ENCODE results near the gene FAM13A. TPM values are rescaled to one million over a fixed set of nuclear protein-coding genes. Genes with fewer than 3 reads are reported as not detected.

The FAM13A gene
- total RNA-seq, 1 donor from 2014 or later: 4.5 TPM

GRCh38 chr4:88814043-88814617 lies 242.9 kb downstream of the FAM13A start:
- no peak overlapping the region for H3K27ac Mint-ChIP-seq
- intact Hi-C loops (cut with micrococcal nuclease): no loop called here
- no peaks in the 10 kb centered on the region for H3K36me3 Mint-ChIP-seq (ENCODE audit: low read depth)
- no peaks in the 10 kb centered on the region for H3K9me3 Mint-ChIP-seq
- H3K27me3 Mint-ChIP-seq (ENCODE audit: low read depth): peaks cover 33% of the 10 kb centered on the region
- peaks cover 9% of the 10 kb centered on the region for H3K4me1 Mint-ChIP-seq (ENCODE audit: low read depth)
- DNase-seq (ENCODE audit: low spot score): no peak
- H3K4me3 Mint-ChIP-seq (ENCODE audit: low read depth): no peak overlapping the region

- Mint-ChIP-seq H3K27me3 (ENCODE audit: low read depth) (peaks cover 37% of the 10 kb centered on the region), H3K9me3 (no peaks in the 10 kb centered on the region), H3K27ac (no peak overlapping the region), H3K4me3 (ENCODE audit: low read depth) (no peak overlapping the region), H3K4me1 (ENCODE audit: low read depth) (no peaks in the 10 kb centered on the region), H3K36me3 (ENCODE audit: low read depth) (no peaks in the 10 kb centered on the region)
- intact Hi-C loops (cut with micrococcal nuclease): no loop called here
- no peak for DNase-seq (ENCODE audit: low spot score)
Observed at GRCh38 chr4:88813013-88813412, 244.0 kb downstream of the FAM13A start.

GRCh38 chr4:88812420-88812819 lies 244.6 kb downstream of the FAM13A start:
- Mint-ChIP-seq H3K4me1 (ENCODE audit: low read depth) (no peaks in the 10 kb centered on the region), H3K27ac (no peak overlapping the region), H3K4me3 (ENCODE audit: low read depth) (no peak overlapping the region), H3K9me3 (no peaks in the 10 kb centered on the region), H3K27me3 (ENCODE audit: low read depth) (peaks cover 38% of the 10 kb centered on the region), H3K36me3 (ENCODE audit: low read depth) (no peaks in the 10 kb centered on the region)
- DNase-seq (ENCODE audit: low spot score): no peak
- intact Hi-C loops (cut with micrococcal nuclease): no loop called here

GRCh38 chr4:88811904-88812303 lies 245.1 kb downstream of the FAM13A start:
- no peaks in the 10 kb centered on the region for H3K36me3 Mint-ChIP-seq (ENCODE audit: low read depth)
- H3K4me3 Mint-ChIP-seq (ENCODE audit: low read depth): no peak overlapping the region
- H3K27me3 Mint-ChIP-seq (ENCODE audit: low read depth): peaks cover 43% of the 10 kb centered on the region
- DNase-seq (ENCODE audit: low spot score): no peak
- intact Hi-C loops (cut with micrococcal nuclease): no loop called here
- no peaks in the 10 kb centered on the region for H3K4me1 Mint-ChIP-seq (ENCODE audit: low read depth)
- no peak overlapping the region for H3K27ac Mint-ChIP-seq
- no peaks in the 10 kb centered on the region for H3K9me3 Mint-ChIP-seq

GRCh38 chr4:88810325-88810724 lies 246.7 kb downstream of the FAM13A start:
- Mint-ChIP-seq H3K4me3 (ENCODE audit: low read depth) (no peak overlapping the region), H3K9me3 (no peaks in the 10 kb centered on the region), H3K4me1 (ENCODE audit: low read depth) (no peaks in the 10 kb centered on the region), H3K27me3 (ENCODE audit: low read depth) (peaks cover 40% of the 10 kb centered on the region), H3K27ac (no peak overlapping the region), H3K36me3 (ENCODE audit: low read depth) (no peaks in the 10 kb centered on the region)
- DNase-seq (ENCODE audit: low spot score): no peak
- intact Hi-C loops (cut with micrococcal nuclease): no loop called here

GRCh38 chr4:88809576-88810219 lies 247.3 kb downstream of the FAM13A start:
- H3K4me1 Mint-ChIP-seq (ENCODE audit: low read depth): peaks cover 1% of the 10 kb centered on the region

GRCh38 chr4:88809101-88809500 lies 247.9 kb downstream of the FAM13A start:
- H3K27me3 Mint-ChIP-seq (ENCODE audit: low read depth): peaks cover 41% of the 10 kb centered on the region
- H3K4me3 Mint-ChIP-seq (ENCODE audit: low read depth): no peak overlapping the region
- intact Hi-C loops (cut with micrococcal nuclease): loop anchor here (10.0 kb wide), 2 partner anchors 424 to 486 kb away; no protein-coding TSS in a partner anchor
- H3K9me3 Mint-ChIP-seq: no peaks in the 10 kb centered on the region
- H3K4me1 Mint-ChIP-seq (ENCODE audit: low read depth): peaks cover 6% of the 10 kb centered on the region
- no peak for DNase-seq (ENCODE audit: low spot score)
- no peaks in the 10 kb centered on the region for H3K36me3 Mint-ChIP-seq (ENCODE audit: low read depth)
- no peak overlapping the region for H3K27ac Mint-ChIP-seq

More at GRCh38 chr4:88809576-88810219, 247.3 kb downstream of the FAM13A start:
- intact Hi-C loops (cut with micrococcal nuclease): loop anchor here (10.0 kb wide), 2 partner anchors 425 to 485 kb away; no protein-coding TSS in a partner anchor
- H3K4me3 Mint-ChIP-seq (ENCODE audit: low read depth): no peak overlapping the region
- no peak for DNase-seq (ENCODE audit: low spot score)
- H3K27me3 Mint-ChIP-seq (ENCODE audit: low read depth): peaks cover 41% of the 10 kb centered on the region
- no peaks in the 10 kb centered on the region for H3K9me3 Mint-ChIP-seq
- no peaks in the 10 kb centered on the region for H3K36me3 Mint-ChIP-seq (ENCODE audit: low read depth)
- no peak overlapping the region for H3K27ac Mint-ChIP-seq

GRCh38 chr4:88807499-88807898 lies 249.5 kb downstream of the FAM13A start:
- peaks cover 10% of the 10 kb centered on the region for H3K4me1 Mint-ChIP-seq (ENCODE audit: low read depth)
- H3K36me3 Mint-ChIP-seq (ENCODE audit: low read depth): no peaks in the 10 kb centered on the region
- no peak for DNase-seq (ENCODE audit: low spot score)
- H3K27ac Mint-ChIP-seq: no peak overlapping the region
- peaks cover 37% of the 10 kb centered on the region for H3K27me3 Mint-ChIP-seq (ENCODE audit: low read depth)
- no peaks in the 10 kb centered on the region for H3K9me3 Mint-ChIP-seq
- intact Hi-C loops (cut with micrococcal nuclease): loop anchor here (10.0 kb wide), 2 partner anchors 423 to 487 kb away; no protein-coding TSS in a partner anchor
- H3K4me3 Mint-ChIP-seq (ENCODE audit: low read depth): no peak overlapping the region

- intact Hi-C loops (cut with micrococcal nuclease): loop anchor here (10.0 kb wide), 2 partner anchors 419 to 491 kb away; no protein-coding TSS in a partner anchor
- Mint-ChIP-seq H3K4me3 (ENCODE audit: low read depth) (no peak overlapping the region), H3K27ac (no peak overlapping the region), H3K4me1 (ENCODE audit: low read depth) (peaks cover 10% of the 10 kb centered on the region), H3K36me3 (ENCODE audit: low read depth) (no peaks in the 10 kb centered on the region), H3K27me3 (ENCODE audit: low read depth) (peaks cover 40% of the 10 kb centered on the region), H3K9me3 (no peaks in the 10 kb centered on the region)
- DNase-seq (ENCODE audit: low spot score): no peak
Observed at GRCh38 chr4:88804234-88804633, 252.8 kb downstream of the FAM13A start.

- Mint-ChIP-seq H3K36me3 (ENCODE audit: low read depth) (no peaks in the 10 kb centered on the region), H3K4me3 (ENCODE audit: low read depth) (no peak overlapping the region), H3K4me1 (ENCODE audit: low read depth) (peaks cover 10% of the 10 kb centered on the region), H3K27ac (no peak overlapping the region), H3K9me3 (no peaks in the 10 kb centered on the region), H3K27me3 (ENCODE audit: low read depth) (peaks cover 38% of the 10 kb centered on the region)
- intact Hi-C loops (cut with micrococcal nuclease): loop anchor here (1.0 to 10.0 kb wide), 4 partner anchors 11 to 491 kb away; no protein-coding TSS in a partner anchor
- no peak for DNase-seq (ENCODE audit: low spot score)
Observed at GRCh38 chr4:88803600-88804096, 253.3 kb downstream of the FAM13A start.

GRCh38 chr4:88802585-88803286 lies 254.2 kb downstream of the FAM13A start:
- intact Hi-C loops (cut with micrococcal nuclease): loop anchor here (1.0 to 10.0 kb wide), 4 partner anchors 10 to 492 kb away; no protein-coding TSS in a partner anchor
- peaks cover 45% of the 10 kb centered on the region for H3K27me3 Mint-ChIP-seq (ENCODE audit: low read depth)
- H3K4me3 Mint-ChIP-seq (ENCODE audit: low read depth): no peak overlapping the region

GRCh38 chr4:88802138-88802537 lies 254.8 kb downstream of the FAM13A start:
- no peak for DNase-seq (ENCODE audit: low spot score)
- H3K4me1 Mint-ChIP-seq (ENCODE audit: low read depth): peaks cover 10% of the 10 kb centered on the region
- H3K36me3 Mint-ChIP-seq (ENCODE audit: low read depth): no peaks in the 10 kb centered on the region
- intact Hi-C loops (cut with micrococcal nuclease): loop anchor here (2.0 to 10.0 kb wide), 3 partner anchors 21 to 493 kb away; no protein-coding TSS in a partner anchor
- H3K4me3 Mint-ChIP-seq (ENCODE audit: low read depth): no peak overlapping the region
- no peak overlapping the region for H3K27ac Mint-ChIP-seq
- H3K9me3 Mint-ChIP-seq: no peaks in the 10 kb centered on the region
- peaks cover 45% of the 10 kb centered on the region for H3K27me3 Mint-ChIP-seq (ENCODE audit: low read depth)

More at GRCh38 chr4:88802585-88803286, 254.2 kb downstream of the FAM13A start:
- no peaks in the 10 kb centered on the region for H3K9me3 Mint-ChIP-seq
- DNase-seq (ENCODE audit: low spot score): no peak
- H3K36me3 Mint-ChIP-seq (ENCODE audit: low read depth): no peaks in the 10 kb centered on the region
- no peak overlapping the region for H3K27ac Mint-ChIP-seq
- H3K4me1 Mint-ChIP-seq (ENCODE audit: low read depth): peaks cover 10% of the 10 kb centered on the region

Measured in activated T-helper 2 cell treated with anti-CD3 and anti-CD28 coated beads, Interferon-gamma antibody, Interleukin-2, Interleukin-4, amounts not matched to agents 10 μg/mL and 5 μg/mL and 100 μg/mL, durations not matched to agents 14 hours and 24 hours and 36 hours (primary cell).